Measurements from ENCODE around the gene DHRS1.
"Not testable (repeated sequence)": the region's sequence is repeated elsewhere in the genome, so short reads cannot be mapped to it uniquely, and the experiment has no call there.

The DHRS1 gene

DNA sequence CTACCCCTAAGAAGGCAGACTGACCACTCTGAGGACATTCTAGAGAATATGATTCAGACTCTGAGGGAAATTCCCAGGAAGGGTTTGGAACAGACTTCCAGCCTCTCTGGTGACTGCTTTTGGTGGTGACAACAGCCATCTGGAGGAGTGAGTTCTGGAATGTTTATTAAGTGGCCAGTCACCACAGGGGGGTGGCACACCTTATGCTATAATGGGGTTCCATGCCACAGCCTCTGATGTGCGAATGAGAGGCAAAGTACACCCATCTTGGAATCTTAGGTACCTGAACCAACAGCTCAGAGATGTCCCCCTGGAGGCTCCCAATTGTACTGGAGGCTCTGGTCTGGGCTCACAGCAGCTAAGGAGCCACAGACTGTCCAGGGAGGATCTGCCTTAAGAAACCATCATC lies 47.7 kb downstream of the DHRS1 start:
- no peak for DNase-seq (ENCODE audit: low read depth in 4 of 4, low spot score in 1 of 4)

DNA sequence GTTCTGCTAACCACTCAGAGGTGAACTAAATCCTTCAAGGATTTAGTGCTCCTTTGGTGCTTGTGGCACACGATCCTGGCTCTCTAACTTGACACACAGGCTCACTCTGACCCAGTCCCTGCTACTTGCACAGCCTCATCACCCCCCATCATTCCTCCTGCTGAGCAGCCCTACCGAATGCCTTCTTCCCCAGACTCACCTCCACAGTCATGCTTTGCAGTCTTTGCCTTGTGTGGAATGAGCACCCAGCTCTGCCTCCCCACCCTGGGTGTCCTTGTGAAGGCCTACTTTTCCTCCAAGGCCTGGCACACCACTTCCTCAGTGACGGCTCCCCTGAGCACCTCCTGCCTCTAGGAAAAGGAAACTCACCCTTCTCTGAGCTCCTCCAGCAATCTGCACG lies 49.2 kb downstream of the DHRS1 start:
- DNase-seq (ENCODE audit: low read depth in 4 of 4, low spot score in 1 of 4) = no peak

DNA sequence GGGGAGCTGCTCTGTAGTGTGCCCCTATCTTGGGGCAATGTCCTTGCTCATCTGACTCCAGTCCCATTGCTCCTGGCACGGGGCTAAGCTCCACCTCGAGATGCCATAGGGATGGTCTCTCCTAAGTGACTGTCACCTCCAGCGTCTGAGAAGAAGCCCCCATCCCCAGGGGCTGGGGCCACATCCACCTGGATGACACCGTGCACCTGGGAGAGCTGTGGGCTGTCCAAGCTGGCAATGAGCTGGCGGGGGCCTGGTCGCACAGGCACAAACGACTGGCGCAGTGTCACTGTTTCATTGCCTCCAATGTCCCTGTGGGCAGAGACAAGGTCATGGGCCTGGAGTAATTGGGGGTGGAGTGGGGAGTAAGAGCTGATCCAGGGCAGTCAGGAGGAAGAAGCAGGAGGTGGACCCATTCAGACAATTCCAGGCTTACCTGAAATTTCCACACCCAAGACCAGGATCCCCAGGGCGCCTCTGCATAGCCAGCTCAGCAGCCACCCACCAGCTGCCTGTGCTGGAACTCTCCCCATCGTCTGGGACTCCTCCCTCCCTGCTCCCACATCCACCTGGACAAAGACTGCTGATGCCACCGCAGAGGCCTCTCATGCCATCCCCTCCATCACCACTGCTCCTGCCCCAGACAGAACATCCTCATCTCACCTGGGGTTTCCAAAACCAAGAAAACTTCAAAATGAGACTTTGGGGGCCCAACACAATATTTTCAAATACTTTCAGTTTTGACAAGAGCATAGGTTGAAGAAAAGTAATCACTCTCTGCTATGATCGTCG lies 50.2 kb downstream of the DHRS1 start:
- no peak for DNase-seq (ENCODE audit: low read depth in 4 of 4, low spot score in 1 of 4)

DNA sequence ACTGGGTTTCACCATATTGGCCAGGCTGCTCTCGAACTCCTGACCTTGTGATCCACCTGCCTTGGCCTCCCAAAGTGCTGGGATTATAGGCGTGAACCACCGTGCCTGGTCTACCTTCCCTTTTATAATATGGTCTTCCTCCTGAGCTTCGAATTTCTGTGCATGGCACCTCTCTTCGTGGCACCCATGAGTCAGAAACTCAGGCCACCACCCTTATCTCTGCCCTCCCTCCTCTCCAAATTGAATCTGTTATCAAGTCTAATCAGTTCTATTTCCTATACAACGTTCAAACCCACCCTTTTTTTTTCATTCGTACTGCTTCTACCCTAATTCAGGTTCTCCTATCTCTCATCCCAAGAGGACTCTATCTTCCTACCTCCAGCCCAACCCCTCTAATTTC lies 52.2 kb downstream of the DHRS1 start:
- no peak for DNase-seq (ENCODE audit: low read depth in 4 of 4, low spot score in 1 of 4)

DNA sequence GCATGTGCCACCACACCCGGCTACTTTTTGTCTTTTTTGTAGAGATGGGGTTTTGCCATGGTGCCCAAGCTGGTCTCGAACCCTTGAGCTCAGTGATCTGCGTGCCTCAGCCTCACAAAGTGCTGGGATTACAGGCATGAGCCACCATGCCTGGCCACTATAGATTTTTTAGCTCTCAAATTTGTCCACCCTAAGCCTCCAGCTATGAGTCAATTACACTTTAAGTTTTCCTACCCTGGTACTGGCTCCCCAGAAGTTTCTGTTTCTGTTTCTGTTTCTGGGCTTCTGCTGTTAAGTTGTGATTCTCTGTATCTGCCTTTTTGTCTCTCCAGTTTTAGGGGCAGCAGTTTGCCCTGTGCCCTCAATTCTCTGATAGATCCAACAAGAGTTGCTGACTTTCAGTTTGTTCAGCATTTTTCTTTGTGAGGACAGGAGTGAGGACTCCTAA lies 52.8 kb downstream of the DHRS1 start:
- DNase-seq (ENCODE audit: low read depth in 4 of 4, low spot score in 1 of 4) = no peak

DNA sequence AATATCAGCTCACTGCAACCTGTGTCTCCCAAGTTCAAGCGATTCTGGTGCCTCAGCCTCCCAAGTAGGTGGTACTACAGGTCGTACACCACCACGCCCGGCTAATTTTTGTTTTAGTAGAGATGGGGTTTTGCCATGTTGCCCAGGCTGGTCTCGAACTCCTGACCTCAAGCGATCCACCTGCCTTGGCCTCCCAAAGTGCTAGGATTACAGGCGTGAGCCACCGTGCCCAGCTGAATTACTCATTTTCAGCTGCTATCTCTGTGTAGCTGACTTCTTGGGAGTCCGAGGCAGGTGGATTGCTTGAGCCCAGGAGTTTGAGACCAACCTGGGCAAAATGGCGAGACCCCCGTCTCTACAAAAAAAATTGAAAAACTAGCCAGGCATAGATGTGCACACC lies 54.2 kb downstream of the DHRS1 start:
- not testable (repeated sequence) for DNase-seq (ENCODE audit: low read depth in 4 of 4, low spot score in 1 of 4)

DNA sequence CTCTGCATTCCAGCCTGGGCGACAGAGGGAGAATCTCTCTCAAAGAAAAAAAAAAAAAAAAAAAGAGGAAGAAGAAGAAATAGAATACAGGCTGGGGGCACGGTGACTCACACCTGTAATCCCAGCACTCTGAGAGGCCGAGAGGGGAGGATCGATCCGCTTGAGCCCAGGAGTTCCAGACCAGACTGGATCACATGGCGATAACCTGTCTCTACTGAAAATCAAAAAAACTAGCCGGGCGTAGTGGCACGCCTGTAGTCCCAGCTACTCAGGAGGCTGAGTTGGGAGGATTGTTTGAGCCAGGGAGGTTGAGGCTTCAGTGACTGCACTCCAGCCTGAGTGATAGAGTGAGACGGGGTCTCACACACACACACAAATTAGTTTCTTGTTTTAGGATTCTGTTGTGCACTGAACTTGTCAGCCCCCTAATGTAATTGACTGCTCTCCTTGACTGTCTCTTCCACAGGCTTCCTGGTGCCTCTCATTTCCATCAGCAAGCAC lies 56.2 kb downstream of the DHRS1 start:
- no peak for DNase-seq (ENCODE audit: low read depth in 4 of 4, low spot score in 1 of 4)

DNA sequence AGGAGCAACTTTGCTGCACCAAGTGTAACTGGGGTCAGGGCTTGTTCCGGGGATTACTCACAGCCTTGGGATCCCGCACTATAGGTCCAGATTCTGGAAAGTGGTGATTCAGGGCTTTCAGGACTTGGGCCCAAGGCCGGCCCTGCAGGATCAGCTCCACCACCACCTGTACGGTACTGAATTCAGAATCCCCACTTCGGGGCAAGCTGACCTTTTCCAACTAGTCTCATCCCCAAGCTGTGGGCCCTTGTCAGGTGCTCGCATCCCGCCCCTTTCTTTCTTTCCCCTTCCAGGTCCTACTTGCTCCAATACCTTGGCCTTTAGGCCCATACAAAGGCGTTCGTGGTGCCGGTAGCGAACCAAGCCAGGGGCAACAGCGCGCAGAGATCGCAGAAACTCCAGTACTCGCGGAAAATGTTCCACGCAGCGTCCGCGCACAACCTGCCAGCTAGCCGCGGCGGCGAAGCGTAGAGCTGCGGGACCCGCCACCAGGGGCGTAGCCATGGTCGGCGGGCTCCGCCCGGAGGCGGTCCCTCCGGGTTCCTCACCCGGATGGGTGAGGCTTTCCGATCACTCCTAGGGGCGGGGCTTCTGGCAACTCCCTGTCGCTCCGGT lies 57.6 kb downstream of the DHRS1 start:
- peak; percentile 86 to 94 (median 88) for DNase-seq (ENCODE audit: low read depth in 4 of 4, low spot score in 1 of 4)
